Hepatocyte (in vitro differentiated cells): ENCODE results near the gene DIP2B.

Source experiments
- EZH2phosphoT487 ChIP-seq: fragments of 200-600 bp; sonication (generic); IDR thresholded peaks from one replicate; pipeline ENCODE4 v1.6.1; 2018; ENCODE audit warnings: antibody characterized with exemption, mild to moderate bottlenecking, low read depth, moderate library complexity; ENCODE audit not compliant: unreplicated experiment, severe bottlenecking
- TF ChIP-seq, protein P1 (sequence below): fragments of 200-600 bp; sonication (generic); IDR thresholded peaks from 2 replicates; pipeline ENCODE4 v1.5.1; 2016; ENCODE audit warnings: antibody characterized with exemption, mild to moderate bottlenecking; ENCODE audit not compliant: poor library complexity

DNA sequence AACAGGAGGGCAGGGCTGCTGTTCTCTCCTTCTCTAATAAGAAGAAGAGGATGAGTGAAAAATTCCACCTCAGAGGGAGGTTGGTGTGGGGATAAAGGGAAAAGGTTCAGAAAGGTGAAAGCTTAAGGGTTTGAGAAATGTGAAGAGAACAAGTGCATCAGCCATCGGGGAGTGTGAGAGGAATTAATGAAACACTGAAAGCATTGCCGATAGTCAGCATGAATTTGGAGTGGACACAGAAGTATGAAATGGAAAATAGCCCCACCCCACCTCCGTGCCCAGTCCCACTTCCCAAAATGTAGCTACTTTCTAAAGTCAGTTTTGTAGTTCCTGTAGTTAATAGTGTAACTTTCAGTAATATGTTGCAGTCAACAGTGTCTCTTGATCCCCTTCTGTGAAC is 33.4 kb downstream of the DIP2B start:
- TF ChIP-seq, protein P1, sequence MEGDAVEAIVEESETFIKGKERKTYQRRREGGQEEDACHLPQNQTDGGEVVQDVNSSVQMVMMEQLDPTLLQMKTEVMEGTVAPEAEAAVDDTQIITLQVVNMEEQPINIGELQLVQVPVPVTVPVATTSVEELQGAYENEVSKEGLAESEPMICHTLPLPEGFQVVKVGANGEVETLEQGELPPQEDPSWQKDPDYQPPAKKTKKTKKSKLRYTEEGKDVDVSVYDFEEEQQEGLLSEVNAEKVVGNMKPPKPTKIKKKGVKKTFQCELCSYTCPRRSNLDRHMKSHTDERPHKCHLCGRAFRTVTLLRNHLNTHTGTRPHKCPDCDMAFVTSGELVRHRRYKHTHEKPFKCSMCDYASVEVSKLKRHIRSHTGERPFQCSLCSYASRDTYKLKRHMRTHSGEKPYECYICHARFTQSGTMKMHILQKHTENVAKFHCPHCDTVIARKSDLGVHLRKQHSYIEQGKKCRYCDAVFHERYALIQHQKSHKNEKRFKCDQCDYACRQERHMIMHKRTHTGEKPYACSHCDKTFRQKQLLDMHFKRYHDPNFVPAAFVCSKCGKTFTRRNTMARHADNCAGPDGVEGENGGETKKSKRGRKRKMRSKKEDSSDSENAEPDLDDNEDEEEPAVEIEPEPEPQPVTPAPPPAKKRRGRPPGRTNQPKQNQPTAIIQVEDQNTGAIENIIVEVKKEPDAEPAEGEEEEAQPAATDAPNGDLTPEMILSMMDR: no peak
- TF ChIP-seq EZH2phosphoT487: no peak
